Calu3 (cell line): ENCODE measurements around the gene DDX3X. TPM values are rescaled to one million over a fixed set of nuclear protein-coding genes. Genes with fewer than 3 reads are reported as not detected.

Experiments
- BruUV-seq: library from RNA; stranded (reverse); fragments of 400-500 nt; replicated peaks from 2 replicates; lab custom pipeline; 2021; lab: Mats Ljungman, UMichigan
- CTCF ChIA-PET: fragments of 300-600 bp; sonication (Branson Sonifier 250); formaldehyde crosslinking; loops from one replicate; lab custom pipeline; 2022; ENCODE audit warnings: antibody characterized with exemption; lab: Charles Lee
- DNase-seq: peaks from one replicate; pipeline ENCODE4 v3.0.0; 2022
- H3K27ac Mint-ChIP-seq: one replicate; pipeline ENCODE4 v1.8.0; 2022; ENCODE audit warnings: mixed read lengths; ENCODE audit not compliant: unreplicated experiment
- H3K27me3 Mint-ChIP-seq: one replicate; pipeline ENCODE4 v1.8.0; 2022; ENCODE audit warnings: mixed read lengths; ENCODE audit not compliant: unreplicated experiment
- H3K36me3 Mint-ChIP-seq: one replicate; pipeline ENCODE4 v1.8.0; 2022; ENCODE audit warnings: mild to moderate bottlenecking, moderate library complexity, mixed read lengths; ENCODE audit not compliant: insufficient read depth, unreplicated experiment
- H3K4me1 Mint-ChIP-seq: one replicate; pipeline ENCODE4 v1.8.0; 2022; ENCODE audit warnings: mild to moderate bottlenecking, low read depth, mixed read lengths; ENCODE audit not compliant: unreplicated experiment
- H3K4me3 Mint-ChIP-seq: one replicate; pipeline ENCODE4 v1.8.0; 2022; ENCODE audit warnings: mild to moderate bottlenecking, low read depth, moderate library complexity, mixed read lengths; ENCODE audit not compliant: unreplicated experiment
- H3K9me3 Mint-ChIP-seq: one replicate; pipeline ENCODE4 v1.8.0; 2022; ENCODE audit warnings: low read depth, mixed read lengths; ENCODE audit not compliant: unreplicated experiment
- intact Hi-C: fragments of 100-400 bp; cut with micrococcal nuclease; formaldehyde crosslinking; loops from one replicate; pipeline ENCODE4 v1.10.0; 2022; ENCODE audit not compliant: unreplicated experiment
- total RNA-seq: library from RNA; stranded (reverse); gene quantifications from 2 replicates; pipeline ENCODE4 v1.2.3, GENCODE V29; 2022
- TF ChIP-seq, protein P1 (sequence below): fragments of 200-600 bp; IDR thresholded peaks from one replicate; pipeline ENCODE4 v1.8.0; 2022; ENCODE audit warnings: antibody characterized with exemption; ENCODE audit not compliant: unreplicated experiment

DDX3X gene
- total RNA-seq, 1 experiment from 2014 or later, result 308 TPM

- Mint-ChIP-seq H3K4me3 (no peak overlapping the region), H3K27ac (peak overlapping the region; percentile 92), H3K4me1 (peaks cover 8% of the 10 kb centered on the region), H3K36me3 (peaks cover 67% of the 10 kb centered on the region), H3K9me3 (no peaks in the 10 kb centered on the region), H3K27me3 (no peaks in the 10 kb centered on the region)
- TF ChIP-seq, protein P1, sequence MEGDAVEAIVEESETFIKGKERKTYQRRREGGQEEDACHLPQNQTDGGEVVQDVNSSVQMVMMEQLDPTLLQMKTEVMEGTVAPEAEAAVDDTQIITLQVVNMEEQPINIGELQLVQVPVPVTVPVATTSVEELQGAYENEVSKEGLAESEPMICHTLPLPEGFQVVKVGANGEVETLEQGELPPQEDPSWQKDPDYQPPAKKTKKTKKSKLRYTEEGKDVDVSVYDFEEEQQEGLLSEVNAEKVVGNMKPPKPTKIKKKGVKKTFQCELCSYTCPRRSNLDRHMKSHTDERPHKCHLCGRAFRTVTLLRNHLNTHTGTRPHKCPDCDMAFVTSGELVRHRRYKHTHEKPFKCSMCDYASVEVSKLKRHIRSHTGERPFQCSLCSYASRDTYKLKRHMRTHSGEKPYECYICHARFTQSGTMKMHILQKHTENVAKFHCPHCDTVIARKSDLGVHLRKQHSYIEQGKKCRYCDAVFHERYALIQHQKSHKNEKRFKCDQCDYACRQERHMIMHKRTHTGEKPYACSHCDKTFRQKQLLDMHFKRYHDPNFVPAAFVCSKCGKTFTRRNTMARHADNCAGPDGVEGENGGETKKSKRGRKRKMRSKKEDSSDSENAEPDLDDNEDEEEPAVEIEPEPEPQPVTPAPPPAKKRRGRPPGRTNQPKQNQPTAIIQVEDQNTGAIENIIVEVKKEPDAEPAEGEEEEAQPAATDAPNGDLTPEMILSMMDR, result no peak
- intact Hi-C loops, result no loop called here
- BruUV-seq, result no TSS peak
- CTCF ChIA-PET, result no interaction called here
- DNase-seq, result no peak
These were observed 17.1 kb downstream of the DDX3X start for GRCh38 chrX:41350976-41351569.

DNA sequence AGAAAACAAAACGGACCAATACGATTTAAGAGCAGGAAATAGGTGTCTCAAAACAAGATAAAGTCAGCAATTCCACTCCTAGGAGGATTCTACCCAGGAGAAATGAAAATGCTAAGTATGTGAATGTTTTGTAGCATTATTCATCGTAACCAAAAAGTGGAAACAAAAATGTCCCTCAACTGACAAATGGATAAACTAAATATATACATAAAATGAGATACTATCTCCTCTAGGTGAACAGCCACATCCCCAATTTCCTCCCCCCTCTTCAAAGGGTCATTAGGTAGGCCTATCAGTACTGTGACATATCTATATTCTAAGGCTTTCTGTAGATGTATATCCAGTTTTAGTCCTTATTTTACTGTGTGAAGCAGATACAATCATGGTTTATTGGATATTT is 18.0 kb downstream of the DDX3X start:
- H3K4me3 Mint-ChIP-seq, result no peak overlapping the region
- H3K36me3 Mint-ChIP-seq, result peaks cover 58% of the 10 kb centered on the region
- H3K9me3 Mint-ChIP-seq, result no peaks in the 10 kb centered on the region
- no peak for DNase-seq
- BruUV-seq, result no TSS peak
- intact Hi-C loops, result no loop called here
- H3K27me3 Mint-ChIP-seq, result no peaks in the 10 kb centered on the region
- TF ChIP-seq, protein P1, result no peak
- CTCF ChIA-PET, result no interaction called here
- peaks cover 8% of the 10 kb centered on the region for H3K4me1 Mint-ChIP-seq
- peak overlapping the region; percentile 92 for H3K27ac Mint-ChIP-seq

DNA sequence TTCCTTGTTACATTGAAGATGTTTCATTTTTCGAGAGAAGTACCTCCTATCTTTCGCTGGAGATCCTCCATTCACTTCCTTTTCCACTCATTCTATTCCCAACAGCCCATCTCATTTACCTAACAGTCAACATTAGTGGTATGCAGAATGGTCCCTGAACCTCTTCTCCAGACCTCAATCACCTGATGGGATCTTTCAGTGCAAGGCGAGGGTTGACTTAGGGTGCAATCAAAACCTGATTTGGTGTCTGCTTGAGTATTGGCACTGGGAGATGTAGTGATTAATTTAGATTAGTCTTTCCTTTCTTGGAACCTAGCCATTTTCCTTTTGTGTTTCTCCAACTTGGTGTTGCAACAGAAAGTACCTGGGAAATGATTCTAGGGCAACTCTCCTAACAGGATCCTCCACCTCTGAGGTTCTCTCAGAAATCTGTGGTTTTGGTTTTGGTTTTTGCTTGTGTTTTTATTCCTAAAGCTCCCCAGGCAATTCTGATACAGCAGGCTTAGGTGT is 18.4 kb downstream of the DDX3X start:
- Mint-ChIP-seq H3K4me1 (peaks cover 8% of the 10 kb centered on the region), H3K27ac (no peak overlapping the region), H3K4me3 (no peak overlapping the region), H3K9me3 (no peaks in the 10 kb centered on the region), H3K36me3 (peaks cover 54% of the 10 kb centered on the region), H3K27me3 (no peaks in the 10 kb centered on the region)
- TF ChIP-seq, protein P1, result no peak
- intact Hi-C loops, result no loop called here
- BruUV-seq, result no TSS peak
- no peak for DNase-seq
- CTCF ChIA-PET, result no interaction called here

DNA sequence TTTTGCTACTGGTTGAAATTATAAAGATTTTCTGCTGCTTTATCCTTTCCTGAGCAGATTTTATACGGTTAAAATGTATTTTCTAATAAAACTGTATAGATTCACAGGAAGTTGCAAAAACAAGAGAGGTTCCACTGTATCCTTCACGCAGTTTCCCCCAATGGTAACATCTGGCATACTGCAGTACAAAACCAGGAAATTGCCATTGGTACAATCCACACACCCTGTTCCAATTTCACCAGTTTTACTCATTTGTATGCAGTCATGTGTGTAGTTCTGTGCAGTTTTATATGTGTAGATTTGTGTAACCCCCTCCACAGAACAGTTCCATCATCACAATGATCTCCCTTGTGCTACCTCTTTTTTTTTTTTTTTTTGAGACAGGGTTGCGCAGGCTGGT is 20.0 kb downstream of the DDX3X start:
- intact Hi-C loops, result no loop called here
- no peak overlapping the region for H3K4me3 Mint-ChIP-seq
- CTCF ChIA-PET, result interaction anchor here (0.6 kb wide), 2 partner anchors 24 to 406 kb away, joined by 3 to 5 read pairs; no protein-coding TSS in a partner anchor

More for the DNA sequence above, 20.0 kb downstream of the DDX3X start:
- TF ChIP-seq, protein P1, result no peak
- Mint-ChIP-seq H3K9me3 (no peaks in the 10 kb centered on the region), H3K36me3 (peaks cover 38% of the 10 kb centered on the region), H3K4me1 (peaks cover 8% of the 10 kb centered on the region), H3K27me3 (no peaks in the 10 kb centered on the region), H3K27ac (no peak overlapping the region)
- TSS peak; percentile 5 for BruUV-seq
- no peak for DNase-seq
